Endothelial cell (in vitro differentiated cells): ENCODE measurements around the gene GRAMD1B. TPM values are rescaled to one million over a fixed set of nuclear protein-coding genes. Genes with fewer than 3 reads are reported as not detected.
"Not testable (repeated sequence)": the region's sequence is repeated elsewhere in the genome, so short reads cannot be mapped to it uniquely, and the experiment has no call there.

Source experiments
- DNase-seq: peaks from one replicate; pipeline ENCODE4 v3.0.0; 2021; ENCODE audit warnings: low spot score
- H3K27ac Mint-ChIP-seq: one replicate; pipeline ENCODE4 v1.8.0; 2021; ENCODE audit warnings: mixed read lengths, inconsistent platforms; ENCODE audit not compliant: unreplicated experiment
- H3K27me3 Mint-ChIP-seq: one replicate; pipeline ENCODE4 v1.8.0; 2021; ENCODE audit warnings: mild to moderate bottlenecking, moderate library complexity, mixed read lengths, inconsistent platforms; ENCODE audit not compliant: unreplicated experiment
- H3K36me3 Mint-ChIP-seq: one replicate; pipeline ENCODE4 v1.8.0; 2021; ENCODE audit warnings: mild to moderate bottlenecking, low read depth, mixed read lengths, inconsistent platforms; ENCODE audit not compliant: unreplicated experiment
- H3K4me1 Mint-ChIP-seq: one replicate; pipeline ENCODE4 v1.8.0; 2021; ENCODE audit warnings: mild to moderate bottlenecking, mixed read lengths, inconsistent platforms; ENCODE audit not compliant: unreplicated experiment
- H3K4me3 Mint-ChIP-seq: one replicate; pipeline ENCODE4 v1.8.0; 2021; ENCODE audit warnings: mild to moderate bottlenecking, mixed read lengths, inconsistent platforms; ENCODE audit not compliant: unreplicated experiment
- H3K9me3 Mint-ChIP-seq: one replicate; pipeline ENCODE4 v1.8.0; 2021; ENCODE audit warnings: mixed read lengths, inconsistent platforms; ENCODE audit not compliant: unreplicated experiment
- CTCF ChIP-seq: fragments of 200-600 bp; sonication (generic); IDR thresholded peaks from one replicate; pipeline ENCODE4 v1.5.0; 2021; ENCODE audit warnings: antibody characterized with exemption; ENCODE audit not compliant: unreplicated experiment
- total RNA-seq: library from RNA; stranded (reverse); fragmentation: NEBNext Ultra II Directional; extraction: Animal tissue kit (Norgen Biotek cat#: 25700); gene quantifications from one replicate; pipeline ENCODE4 v1.2.1, GENCODE V29; 2021; ENCODE audit not compliant: unreplicated experiment

The GRAMD1B gene
- total RNA-seq, 1 donor from 2014 or later: 49.6 TPM

- peaks cover 36% of the 10 kb centered on the region for H3K4me1 Mint-ChIP-seq
- DNase-seq: no peak
- H3K4me3 Mint-ChIP-seq: no peak overlapping the region
- no peak for TF ChIP-seq CTCF
- no peak overlapping the region for H3K27ac Mint-ChIP-seq
- H3K9me3 Mint-ChIP-seq: no peaks in the 10 kb centered on the region
- H3K27me3 Mint-ChIP-seq: no peaks in the 10 kb centered on the region
- peaks cover 10% of the 10 kb centered on the region for H3K36me3 Mint-ChIP-seq
Measured at GRCh38 chr11:123450623-123451022, 20.6 kb downstream of the GRAMD1B start.

DNA sequence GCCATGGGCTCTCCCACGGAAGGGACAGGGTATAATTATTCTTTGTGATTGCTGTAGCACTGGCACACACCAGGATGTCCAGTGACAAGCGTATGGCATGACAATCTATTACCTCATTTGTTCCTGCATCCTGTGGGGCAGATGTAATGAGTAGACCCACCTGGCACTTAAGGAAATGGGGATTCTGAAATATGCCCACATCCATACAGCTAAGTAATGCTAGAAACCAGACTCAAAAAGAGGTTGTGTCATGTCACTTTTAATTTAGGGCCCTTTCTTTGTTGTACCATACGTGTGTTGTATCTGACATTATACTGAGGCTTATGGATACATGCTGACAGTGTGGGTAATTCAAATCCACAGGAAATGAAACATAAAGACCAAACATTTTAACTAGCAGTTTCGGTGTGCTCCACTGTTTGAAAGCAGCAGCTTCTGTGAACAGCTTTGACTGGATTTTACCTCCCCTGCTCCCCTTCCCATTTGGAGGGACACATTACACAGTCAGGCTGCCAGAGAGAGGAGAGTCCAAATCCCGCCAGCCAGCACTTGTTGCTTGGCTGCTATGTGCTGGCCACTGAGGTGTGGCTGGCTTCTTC lies 21.2 kb downstream of the GRAMD1B start:
- Mint-ChIP-seq H3K27ac (peak overlapping the region; percentile 39), H3K36me3 (peaks cover 10% of the 10 kb centered on the region), H3K4me1 (peaks cover 38% of the 10 kb centered on the region), H3K4me3 (no peak overlapping the region), H3K9me3 (no peaks in the 10 kb centered on the region), H3K27me3 (no peaks in the 10 kb centered on the region)
- no peak for DNase-seq
- no peak for TF ChIP-seq CTCF

GRCh38 chr11:123452794-123453193 lies 22.7 kb downstream of the GRAMD1B start:
- no peak for DNase-seq
- Mint-ChIP-seq H3K27ac (peak overlapping the region; percentile 14), H3K4me1 (peaks cover 45% of the 10 kb centered on the region), H3K9me3 (no peaks in the 10 kb centered on the region), H3K27me3 (no peaks in the 10 kb centered on the region), H3K36me3 (peaks cover 4% of the 10 kb centered on the region), H3K4me3 (no peak overlapping the region)
- TF ChIP-seq CTCF: no peak

DNA sequence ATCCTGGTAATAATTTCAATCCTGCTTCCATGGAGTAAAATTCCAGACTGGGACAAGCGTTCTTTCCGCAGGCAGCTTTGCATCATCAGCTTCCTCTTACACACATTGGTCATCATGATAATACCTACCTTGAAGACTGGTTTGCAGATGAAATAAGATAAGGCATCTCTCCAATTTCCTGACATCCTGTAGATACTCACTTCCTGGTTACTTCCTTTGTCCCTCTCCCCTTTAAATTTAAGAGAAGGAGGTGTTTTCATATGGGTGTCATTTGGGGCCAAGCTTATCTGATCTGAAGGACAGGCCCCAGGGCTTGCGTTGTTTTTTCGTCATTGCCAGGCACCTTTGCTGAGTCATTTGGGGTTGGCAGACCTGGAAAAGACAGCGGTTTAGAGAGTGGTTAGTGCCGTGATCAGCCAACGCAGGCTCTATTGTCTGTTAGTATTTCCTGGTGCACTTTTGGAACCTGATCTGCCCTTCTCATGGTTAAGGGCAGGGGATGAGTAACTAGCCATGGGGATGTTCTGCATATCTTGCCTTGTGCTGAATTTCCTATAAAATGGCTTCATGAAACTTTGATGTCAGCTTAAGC lies 24.1 kb downstream of the GRAMD1B start:
- peaks cover 2% of the 10 kb centered on the region for H3K27me3 Mint-ChIP-seq
- no peaks in the 10 kb centered on the region for H3K9me3 Mint-ChIP-seq
- peak overlapping the region; percentile 89 for H3K27ac Mint-ChIP-seq
- peak; percentile 9 for DNase-seq
- peaks cover 49% of the 10 kb centered on the region for H3K4me1 Mint-ChIP-seq
- no peak overlapping the region for H3K4me3 Mint-ChIP-seq
- H3K36me3 Mint-ChIP-seq: peaks cover 6% of the 10 kb centered on the region
- no peak for TF ChIP-seq CTCF

DNA sequence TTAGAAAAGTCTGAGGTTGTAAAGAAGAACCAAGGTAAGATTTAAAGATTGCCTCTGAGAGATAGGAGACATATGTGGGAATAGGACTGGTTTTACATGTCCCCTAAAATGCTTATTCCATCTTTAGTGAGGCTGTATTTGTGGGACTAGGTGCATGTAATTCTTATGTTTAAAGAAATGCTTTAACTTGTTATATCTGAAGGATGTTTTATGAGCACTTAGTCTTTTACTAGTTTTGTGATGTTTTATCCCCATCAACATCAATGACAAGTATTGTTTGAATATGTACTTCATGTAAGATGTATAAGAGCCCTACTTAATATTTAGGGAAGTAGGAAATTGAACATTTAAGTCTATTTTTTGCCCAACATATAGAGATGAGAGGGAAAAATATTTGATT lies 24.7 kb downstream of the GRAMD1B start:
- H3K27ac Mint-ChIP-seq: peak overlapping the region; percentile 89
- DNase-seq: no peak
- no peak for TF ChIP-seq CTCF
- H3K9me3 Mint-ChIP-seq: no peaks in the 10 kb centered on the region
- peaks cover 49% of the 10 kb centered on the region for H3K4me1 Mint-ChIP-seq
- H3K36me3 Mint-ChIP-seq: peaks cover 6% of the 10 kb centered on the region
- H3K27me3 Mint-ChIP-seq: peaks cover 2% of the 10 kb centered on the region
- no peak overlapping the region for H3K4me3 Mint-ChIP-seq

DNA sequence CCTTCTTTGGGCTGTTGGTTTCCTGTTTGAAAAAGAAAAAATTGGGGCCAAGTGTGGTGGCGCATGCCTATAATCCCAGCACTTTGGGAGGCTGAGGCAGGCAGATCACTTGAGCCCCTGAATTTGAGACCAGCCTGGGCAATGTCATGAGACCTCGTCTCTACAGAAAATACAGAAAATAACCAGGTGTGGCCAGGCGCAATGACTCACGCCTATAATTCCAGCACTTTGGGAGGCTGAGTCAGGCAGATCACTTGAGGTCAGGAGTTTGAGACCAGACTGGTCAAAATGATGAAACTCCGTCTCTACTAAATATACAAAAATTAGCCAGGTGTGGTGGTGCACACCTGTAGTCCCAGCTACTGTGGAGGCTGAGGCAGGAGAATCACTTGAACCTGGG lies 26.4 kb downstream of the GRAMD1B start:
- not testable (repeated sequence) for DNase-seq, H3K27ac Mint-ChIP-seq, H3K4me3 Mint-ChIP-seq, H3K9me3 Mint-ChIP-seq, H3K27me3 Mint-ChIP-seq, H3K36me3 Mint-ChIP-seq
- H3K4me1 Mint-ChIP-seq: peaks cover 35% of the 10 kb centered on the region
